Smooth muscle cell (in vitro differentiated cells): ENCODE results near the gene MUC16. TPM values are rescaled to one million over a fixed set of nuclear protein-coding genes. Genes with fewer than 3 reads are reported as not detected.

Experiments used
- polyA plus RNA-seq: library from polyadenylated mRNA; unstranded; fragments of >200 nt; fragmentation: Nextera tagmentation; extraction: Ambion mirVana; gene quantifications from 2 replicates; pipeline ENCODE4 v1.2.1, GENCODE V29; 2016
- total RNA-seq: library from RNA; depleted of rRNA; stranded (reverse); fragments of >200 nt; gene quantifications from 2 replicates; pipeline ENCODE4 v1.2.3, GENCODE V29; 2014

MUC16 gene
- total and polyA plus RNA-seq, 2 experiments from 2014 or later = 0.04 TPM; not detected in 1

Other genes starting within 250 kb of the MUC16 start
- 19.6 and 35.1 TPM in 2 replicates for gene ZNF558, start 178.1 kb downstream of the MUC16 start, total RNA-seq
- 14.1 and 15.5 TPM in 2 replicates for gene ZNF558, start 178.1 kb downstream of the MUC16 start, polyA plus RNA-seq
- not detected in 2 replicates for gene MBD3L1, start 178.0 kb downstream of the MUC16 start, total RNA-seq
- not detected in 2 replicates for gene MBD3L1, start 178.0 kb downstream of the MUC16 start, polyA plus RNA-seq
- gene OR1M1, start 76.7 kb upstream of the MUC16 start, total RNA-seq = not detected in 2 replicates
- not detected in 2 replicates for gene OR1M1, start 76.7 kb upstream of the MUC16 start, polyA plus RNA-seq
- not detected in 2 replicates for gene OR7G2, start 97.1 kb upstream of the MUC16 start, total RNA-seq
- gene OR7G2, start 97.1 kb upstream of the MUC16 start, polyA plus RNA-seq = not detected in 2 replicates
- gene OR7G1, start 105.4 kb upstream of the MUC16 start, total RNA-seq = not detected in 2 replicates
- not detected in 2 replicates for gene OR7G1, start 105.4 kb upstream of the MUC16 start, polyA plus RNA-seq
- gene OR7G3, start 116.5 kb upstream of the MUC16 start, total RNA-seq = not detected in 2 replicates
- not detected in 2 replicates for gene OR7G3, start 116.5 kb upstream of the MUC16 start, polyA plus RNA-seq
- 19.0 and 23.8 TPM in 2 replicates for gene ZNF317, start 130.0 kb upstream of the MUC16 start, total RNA-seq
- gene ZNF317, start 130.0 kb upstream of the MUC16 start, polyA plus RNA-seq = 19.6 and 22.1 TPM in 2 replicates
- 0.04 and 0.67 TPM in 2 replicates for gene OR7D2, start 168.6 kb upstream of the MUC16 start, total RNA-seq
- gene OR7D2, start 168.6 kb upstream of the MUC16 start, polyA plus RNA-seq = 0.18 and 0.22 TPM in 2 replicates
- gene OR7D4, start 209.2 kb upstream of the MUC16 start, total RNA-seq = not detected in 2 replicates
- gene OR7D4, start 209.2 kb upstream of the MUC16 start, polyA plus RNA-seq = not detected in 2 replicates
- not detected in 2 replicates for gene OR7E24, start 240.5 kb upstream of the MUC16 start, total RNA-seq
- gene OR7E24, start 240.5 kb upstream of the MUC16 start, polyA plus RNA-seq = not detected in 2 replicates